Activated CD8-positive, alpha-beta memory T cell treated with anti-CD3 and anti-CD28 coated beads, Interleukin-2, amount 10 ng/mL, durations not matched to agents 7 days and 5 days (primary cell): Measurements from ENCODE around the gene HTR3D. TPM values are rescaled to one million over a fixed set of nuclear protein-coding genes. Genes with fewer than 3 reads are reported as not detected.
A peak's percentile ranks its signal among the peaks of the same experiment; 100 is the strongest.
"Not testable (repeated sequence)": the region's sequence is repeated elsewhere in the genome, so short reads cannot be mapped to it uniquely, and the experiment has no call there.

Experiments used
- ATAC-seq: fragments of 150-1000 bp; cut with Tn5 transposase; one replicate; pipeline ENCODE4 v1.10.0; 2021; ENCODE audit warnings: moderate library complexity
- CTCF ChIA-PET: fragments of 350-600 bp; sonication (Branson Sonifier 250); formaldehyde crosslinking; loops from one replicate; lab custom pipeline; 2021; ENCODE audit warnings: antibody characterized with exemption; lab: Charles Lee
- DNase-seq: peaks from one replicate; pipeline ENCODE4 v3.0.0-alpha.2; 2020
- H3K27ac Mint-ChIP-seq: one replicate; pipeline ENCODE4 v1.8.0; 2021; ENCODE audit warnings: mild to moderate bottlenecking, mixed read lengths
- H3K27me3 Mint-ChIP-seq: one replicate; pipeline ENCODE4 v1.8.0; 2021; ENCODE audit warnings: mixed read lengths
- H3K36me3 Mint-ChIP-seq: one replicate; pipeline ENCODE4 v1.8.0; 2021; ENCODE audit warnings: mild to moderate bottlenecking, mixed read lengths
- H3K4me1 Mint-ChIP-seq: one replicate; pipeline ENCODE4 v1.8.0; 2021; ENCODE audit warnings: mixed read lengths
- H3K4me3 Mint-ChIP-seq: one replicate; pipeline ENCODE4 v1.8.0; 2021; ENCODE audit warnings: mild to moderate bottlenecking, moderate library complexity, mixed read lengths
- H3K9me3 Mint-ChIP-seq: one replicate; pipeline ENCODE4 v1.8.0; 2022; ENCODE audit warnings: low read depth, mixed read lengths
- total RNA-seq, 2 experiments: library from RNA; stranded (reverse); gene quantifications; one replicate each; pipeline ENCODE4 v1.2.3, GENCODE V29; 2021

Gene HTR3D
- total RNA-seq, 2 experiments from 2014 or later, result not detected

GRCh38 chr3:184059424-184059823, 27.9 kb downstream of the HTR3D start:
- Mint-ChIP-seq H3K4me3 (no peak overlapping the region), H3K27ac (no peak overlapping the region), H3K36me3 (no peaks in the 10 kb centered on the region), H3K9me3 (no peaks in the 10 kb centered on the region), H3K27me3 (peaks cover 2% of the 10 kb centered on the region), H3K4me1 (no peaks in the 10 kb centered on the region)
- DNase-seq, result no peak
- no peak for ATAC-seq
- CTCF ChIA-PET, result no interaction called here

GRCh38 chr3:184062637-184063036, 31.1 kb downstream of the HTR3D start:
- DNase-seq (no peak), ATAC-seq (no peak)
- CTCF ChIA-PET, result no interaction called here
- no peak overlapping the region for H3K27ac Mint-ChIP-seq
- H3K27me3 Mint-ChIP-seq, result peaks cover 2% of the 10 kb centered on the region
- H3K4me1 Mint-ChIP-seq, result no peaks in the 10 kb centered on the region
- no peak overlapping the region for H3K4me3 Mint-ChIP-seq
- no peaks in the 10 kb centered on the region for H3K36me3 Mint-ChIP-seq
- H3K9me3 Mint-ChIP-seq, result no peaks in the 10 kb centered on the region

GRCh38 chr3:184066211-184066610, 34.7 kb downstream of the HTR3D start:
- no peak for ATAC-seq
- CTCF ChIA-PET, result no interaction called here
- H3K27ac Mint-ChIP-seq, result no peak overlapping the region
- no peaks in the 10 kb centered on the region for H3K4me1 Mint-ChIP-seq
- no peak overlapping the region for H3K4me3 Mint-ChIP-seq
- no peak for DNase-seq
- H3K36me3 Mint-ChIP-seq, result peaks cover 1% of the 10 kb centered on the region
- peaks cover 7% of the 10 kb centered on the region for H3K27me3 Mint-ChIP-seq
- peaks cover 2% of the 10 kb centered on the region for H3K9me3 Mint-ChIP-seq

GRCh38 chr3:184067573-184068055, 36.1 kb downstream of the HTR3D start:
- DNase-seq (no peak), ATAC-seq (no peak)
- CTCF ChIA-PET, result no interaction called here
- H3K27ac Mint-ChIP-seq, result no peak overlapping the region
- peaks cover 2% of the 10 kb centered on the region for H3K9me3 Mint-ChIP-seq
- H3K27me3 Mint-ChIP-seq, result peaks cover 4% of the 10 kb centered on the region
- H3K4me3 Mint-ChIP-seq, result no peak overlapping the region
- no peaks in the 10 kb centered on the region for H3K4me1 Mint-ChIP-seq
- H3K36me3 Mint-ChIP-seq, result peaks cover 1% of the 10 kb centered on the region

GRCh38 chr3:184068344-184068743, 36.8 kb downstream of the HTR3D start:
- DNase-seq (no peak), ATAC-seq (no peak)
- peaks cover 2% of the 10 kb centered on the region for H3K9me3 Mint-ChIP-seq
- peaks cover 1% of the 10 kb centered on the region for H3K36me3 Mint-ChIP-seq
- H3K27ac Mint-ChIP-seq, result no peak overlapping the region
- no peak overlapping the region for H3K4me3 Mint-ChIP-seq
- no peaks in the 10 kb centered on the region for H3K4me1 Mint-ChIP-seq
- CTCF ChIA-PET, result no interaction called here
- H3K27me3 Mint-ChIP-seq, result peaks cover 9% of the 10 kb centered on the region

GRCh38 chr3:184071142-184071541, 39.6 kb downstream of the HTR3D start:
- ATAC-seq, DNase-seq, H3K4me3 Mint-ChIP-seq, CTCF ChIA-PET, H3K9me3 Mint-ChIP-seq, H3K36me3 Mint-ChIP-seq, H3K27ac Mint-ChIP-seq, H3K27me3 Mint-ChIP-seq, H3K4me1 Mint-ChIP-seq: not testable (repeated sequence)

GRCh38 chr3:184073621-184074020, 42.1 kb downstream of the HTR3D start:
- ATAC-seq, result no peak
- Mint-ChIP-seq H3K27ac (no peak overlapping the region), H3K36me3 (peaks cover 1% of the 10 kb centered on the region), H3K27me3 (peaks cover 9% of the 10 kb centered on the region), H3K4me3 (no peak overlapping the region), H3K9me3 (peaks cover 2% of the 10 kb centered on the region), H3K4me1 (no peaks in the 10 kb centered on the region)
- DNase-seq, result no peak
- CTCF ChIA-PET, result no interaction called here

- Mint-ChIP-seq H3K27me3 (peaks cover 11% of the 10 kb centered on the region), H3K36me3 (peaks cover 1% of the 10 kb centered on the region), H3K27ac (no peak overlapping the region), H3K9me3 (peaks cover 2% of the 10 kb centered on the region), H3K4me3 (no peak overlapping the region), H3K4me1 (no peaks in the 10 kb centered on the region)
- DNase-seq (no peak), ATAC-seq (no peak)
- CTCF ChIA-PET, result interaction anchor here (0.5 kb wide), 1 partner anchor 1403 kb away, joined by 3 read pairs; no protein-coding TSS in a partner anchor
Observed at GRCh38 chr3:184075901-184076300, 44.4 kb downstream of the HTR3D start.

- ATAC-seq, result no peak
- DNase-seq, result no peak
- H3K27me3 Mint-ChIP-seq, result peaks cover 9% of the 10 kb centered on the region
- CTCF ChIA-PET, result no interaction called here
- no peaks in the 10 kb centered on the region for H3K4me1 Mint-ChIP-seq
- H3K36me3 Mint-ChIP-seq, result no peaks in the 10 kb centered on the region
- H3K4me3 Mint-ChIP-seq, result no peak overlapping the region
- no peak overlapping the region for H3K27ac Mint-ChIP-seq
- no peaks in the 10 kb centered on the region for H3K9me3 Mint-ChIP-seq
Observed at GRCh38 chr3:184077881-184078280, 46.3 kb downstream of the HTR3D start.

GRCh38 chr3:184078851-184079250, 47.3 kb downstream of the HTR3D start:
- no peak for DNase-seq
- CTCF ChIA-PET, result no interaction called here
- Mint-ChIP-seq H3K27me3 (peaks cover 4% of the 10 kb centered on the region), H3K27ac (no peak overlapping the region), H3K36me3 (no peaks in the 10 kb centered on the region), H3K4me3 (no peak overlapping the region), H3K4me1 (no peaks in the 10 kb centered on the region), H3K9me3 (no peaks in the 10 kb centered on the region)
- ATAC-seq, result no peak

- H3K36me3 Mint-ChIP-seq, result peaks cover 11% of the 10 kb centered on the region
- no peak overlapping the region for H3K27ac Mint-ChIP-seq
- peaks cover 8% of the 10 kb centered on the region for H3K9me3 Mint-ChIP-seq
- H3K4me3 Mint-ChIP-seq, result no peak overlapping the region
- DNase-seq, result no peak
- CTCF ChIA-PET, result no interaction called here
- ATAC-seq, result no peak
- H3K4me1 Mint-ChIP-seq, result peaks cover 7% of the 10 kb centered on the region
- peaks cover 4% of the 10 kb centered on the region for H3K27me3 Mint-ChIP-seq
Observed at GRCh38 chr3:184081116-184081830, 49.7 kb downstream of the HTR3D start.

- H3K4me1 Mint-ChIP-seq, result peaks cover 7% of the 10 kb centered on the region
- no peak for ATAC-seq
- H3K36me3 Mint-ChIP-seq, result peaks cover 14% of the 10 kb centered on the region
- H3K27me3 Mint-ChIP-seq, result peaks cover 4% of the 10 kb centered on the region
- H3K4me3 Mint-ChIP-seq, result no peak overlapping the region
- CTCF ChIA-PET, result no interaction called here
- no peak overlapping the region for H3K27ac Mint-ChIP-seq
- peaks cover 8% of the 10 kb centered on the region for H3K9me3 Mint-ChIP-seq
- no peak for DNase-seq
Observed at GRCh38 chr3:184082034-184082433, 50.5 kb downstream of the HTR3D start.

- ATAC-seq (no peak), DNase-seq (no peak)
- H3K36me3 Mint-ChIP-seq, result peaks cover 16% of the 10 kb centered on the region
- no peak overlapping the region for H3K4me3 Mint-ChIP-seq
- CTCF ChIA-PET, result no interaction called here
- no peak overlapping the region for H3K27ac Mint-ChIP-seq
- peaks cover 8% of the 10 kb centered on the region for H3K9me3 Mint-ChIP-seq
- H3K27me3 Mint-ChIP-seq, result peaks cover 4% of the 10 kb centered on the region
- peaks cover 7% of the 10 kb centered on the region for H3K4me1 Mint-ChIP-seq
Observed at GRCh38 chr3:184082465-184082864, 50.9 kb downstream of the HTR3D start.

GRCh38 chr3:184085389-184085852, 53.9 kb downstream of the HTR3D start:
- no peaks in the 10 kb centered on the region for H3K27me3 Mint-ChIP-seq
- DNase-seq, result no peak
- H3K4me3 Mint-ChIP-seq, result no peak overlapping the region
- peak overlapping the region; percentile 29 for H3K27ac Mint-ChIP-seq
- H3K36me3 Mint-ChIP-seq, result peaks cover 16% of the 10 kb centered on the region
- CTCF ChIA-PET, result interaction anchor here (1.4 kb wide), 1 partner anchor 143 kb away, joined by 3 read pairs; no protein-coding TSS in a partner anchor
- peaks cover 8% of the 10 kb centered on the region for H3K9me3 Mint-ChIP-seq
- H3K4me1 Mint-ChIP-seq, result peaks cover 7% of the 10 kb centered on the region
- ATAC-seq, result peak; percentile 45
